ENCODE data around the gene CYTH3. TPM values are rescaled to one million over a fixed set of nuclear protein-coding genes. Genes with fewer than 3 reads are reported as not detected.
"Not testable (repeated sequence)": the region's sequence is repeated elsewhere in the genome, so short reads cannot be mapped to it uniquely, and the experiment has no call there.

Gene CYTH3
- polyA plus RNA-seq, 1 donor = 30.9 TPM

DNA sequence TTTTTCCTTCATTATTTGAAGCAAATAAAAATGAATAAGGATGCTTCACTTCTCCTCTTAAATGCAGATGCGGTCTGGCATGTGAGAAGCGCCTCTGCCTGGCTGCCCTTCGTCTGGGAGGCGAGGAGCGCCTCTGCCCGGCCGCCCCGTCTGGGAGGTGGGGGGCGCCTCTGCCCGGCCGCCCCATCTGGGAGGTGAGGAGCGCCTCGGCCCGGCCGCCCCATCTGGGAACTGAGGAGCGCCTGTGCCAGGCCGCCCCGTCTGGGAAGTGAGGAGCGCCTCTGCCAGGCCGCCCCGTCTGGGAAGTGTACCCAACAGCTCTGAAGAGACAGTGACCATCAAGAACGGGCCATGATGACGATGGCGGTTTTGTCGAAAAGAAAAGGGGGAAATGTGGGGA, 49.4 kb downstream of the CYTH3 start:
- H3K4me3 ChIP-seq (ENCODE audit: low read length) = not testable (repeated sequence)
- no CpG with 5 or more reads among the region's 25 CpGs for WGBS (ENCODE audit: insufficient coverage, low lambda C conversion rate)

DNA sequence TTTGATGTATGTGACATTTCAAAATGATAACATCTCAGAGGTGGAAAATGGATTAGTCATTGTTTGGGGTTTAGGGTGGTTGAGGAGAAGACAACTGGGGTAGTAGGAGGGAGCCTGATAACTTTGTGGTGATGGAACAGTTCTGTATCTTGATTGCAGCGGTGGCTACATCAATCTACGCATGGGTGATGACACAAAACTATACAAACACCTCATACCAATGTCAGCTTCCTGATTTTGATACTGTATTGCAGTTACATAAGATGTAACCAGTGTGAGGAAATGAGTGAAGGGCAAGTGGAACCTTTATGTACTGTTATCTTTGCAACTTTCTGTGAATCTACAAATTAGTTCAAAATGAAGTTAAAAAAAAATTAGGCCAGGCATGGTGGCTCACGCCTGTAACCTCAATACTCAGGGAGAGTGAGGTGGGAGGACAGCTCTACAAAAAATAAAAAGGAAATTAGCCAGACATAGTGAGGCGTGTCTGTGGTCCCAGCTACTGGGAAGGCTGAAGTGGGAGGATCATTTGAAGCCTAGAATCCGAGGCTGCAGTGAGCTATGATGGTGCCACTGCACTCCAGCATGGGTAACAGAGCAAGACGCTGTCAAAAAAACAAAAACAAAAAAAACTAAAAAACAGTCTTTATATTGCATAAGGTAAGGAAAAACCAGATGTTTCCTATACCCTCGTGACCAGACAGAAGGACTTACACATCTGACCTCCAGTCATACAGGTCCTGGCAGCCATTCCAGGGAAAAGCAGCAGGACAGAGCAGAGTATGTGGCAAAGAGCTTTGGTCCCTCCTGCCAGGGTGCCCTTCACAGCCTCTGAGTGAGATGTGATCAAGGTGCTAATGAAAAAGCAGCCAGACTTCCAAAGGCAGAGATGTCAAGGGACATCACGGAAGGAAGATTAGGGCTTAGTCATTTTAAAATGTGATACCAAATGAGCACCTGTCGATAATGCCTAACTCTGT, 50.8 kb downstream of the CYTH3 start:
- Histone ChIP-seq H3K27ac (ENCODE audit: low read length) (no peak overlapping the region), H3K9me3 (ENCODE audit: control insufficient read depth, low read depth, low read length) (peaks cover 5% of the 10 kb centered on the region), H3K4me3 (ENCODE audit: low read length) (no peak overlapping the region), H3K4me1 (ENCODE audit: control insufficient read depth, insufficient read depth, low read length) (peaks cover 8% of the 10 kb centered on the region), H3K27me3 (ENCODE audit: control insufficient read depth, insufficient read depth, low read length) (no peaks in the 10 kb centered on the region), H3K36me3 (ENCODE audit: control insufficient read depth, insufficient read depth, low read length) (no peaks in the 10 kb centered on the region)
- 100% methylated on average over 2 of the region's 9 CpGs for WGBS (ENCODE audit: insufficient coverage, low lambda C conversion rate)
- DNase-seq = no peak

More for the DNA sequence above, 49.4 kb downstream of the CYTH3 start:
- H3K27ac ChIP-seq (ENCODE audit: low read length); H3K36me3 ChIP-seq (ENCODE audit: control insufficient read depth, insufficient read depth, low read length); DNase-seq; H3K4me1 ChIP-seq (ENCODE audit: control insufficient read depth, insufficient read depth, low read length); H3K9me3 ChIP-seq (ENCODE audit: control insufficient read depth, low read depth, low read length); H3K27me3 ChIP-seq (ENCODE audit: control insufficient read depth, insufficient read depth, low read length): not testable (repeated sequence)

GRCh38 chr7:6218329-6218728, 54.1 kb downstream of the CYTH3 start:
- Histone ChIP-seq H3K9me3 (ENCODE audit: control insufficient read depth, low read depth, low read length) (peaks cover 5% of the 10 kb centered on the region), H3K27ac (ENCODE audit: low read length) (no peak overlapping the region), H3K27me3 (ENCODE audit: control insufficient read depth, insufficient read depth, low read length) (no peaks in the 10 kb centered on the region), H3K4me3 (ENCODE audit: low read length) (no peak overlapping the region), H3K4me1 (ENCODE audit: control insufficient read depth, insufficient read depth, low read length) (no peaks in the 10 kb centered on the region), H3K36me3 (ENCODE audit: control insufficient read depth, insufficient read depth, low read length) (no peaks in the 10 kb centered on the region)
- WGBS (ENCODE audit: insufficient coverage, low lambda C conversion rate) = no CpG with 5 or more reads among the region's 3 CpGs
- no peak for DNase-seq

- Histone ChIP-seq H3K27ac (ENCODE audit: low read length) (no peak overlapping the region), H3K36me3 (ENCODE audit: control insufficient read depth, insufficient read depth, low read length) (no peaks in the 10 kb centered on the region), H3K27me3 (ENCODE audit: control insufficient read depth, insufficient read depth, low read length) (no peaks in the 10 kb centered on the region), H3K4me3 (ENCODE audit: low read length) (no peak overlapping the region), H3K9me3 (ENCODE audit: control insufficient read depth, low read depth, low read length) (no peaks in the 10 kb centered on the region), H3K4me1 (ENCODE audit: control insufficient read depth, insufficient read depth, low read length) (no peaks in the 10 kb centered on the region)
- DNase-seq = no peak
- 100% methylated on average over 1 of the region's 3 CpGs for WGBS (ENCODE audit: insufficient coverage, low lambda C conversion rate)
Observed at GRCh38 chr7:6212008-6212407, 60.4 kb downstream of the CYTH3 start.

- 94% methylated on average over 3 of the region's 7 CpGs for WGBS (ENCODE audit: insufficient coverage, low lambda C conversion rate)
- no peaks in the 10 kb centered on the region for H3K9me3 ChIP-seq (ENCODE audit: control insufficient read depth, low read depth, low read length)
- no peak overlapping the region for H3K4me3 ChIP-seq (ENCODE audit: low read length)
- H3K36me3 ChIP-seq (ENCODE audit: control insufficient read depth, insufficient read depth, low read length) = no peaks in the 10 kb centered on the region
- DNase-seq = no peak
- H3K27me3 ChIP-seq (ENCODE audit: control insufficient read depth, insufficient read depth, low read length) = no peaks in the 10 kb centered on the region
- no peak overlapping the region for H3K27ac ChIP-seq (ENCODE audit: low read length)
- no peaks in the 10 kb centered on the region for H3K4me1 ChIP-seq (ENCODE audit: control insufficient read depth, insufficient read depth, low read length)
Observed at GRCh38 chr7:6210621-6211372, 61.6 kb downstream of the CYTH3 start.

DNA sequence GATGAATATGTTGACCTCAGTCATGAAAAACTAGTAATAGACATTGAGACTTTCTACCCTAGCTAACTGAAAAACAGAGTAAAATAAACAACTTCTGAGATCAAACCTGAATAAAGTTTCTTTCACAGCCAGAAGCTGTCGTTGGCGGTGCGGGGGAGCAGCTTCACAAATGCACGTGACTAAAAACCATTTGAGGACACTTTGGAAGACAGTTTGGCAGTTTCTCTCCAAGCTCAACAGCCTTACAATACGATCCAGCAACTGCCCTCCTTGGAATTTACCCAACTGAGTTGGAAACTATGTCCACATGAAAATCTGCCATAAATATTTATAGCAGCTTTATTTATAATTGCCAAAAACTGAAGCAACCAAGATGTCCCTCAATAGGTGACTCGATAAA, 63.1 kb downstream of the CYTH3 start:
- no CpG with 5 or more reads among the region's 6 CpGs for WGBS (ENCODE audit: insufficient coverage, low lambda C conversion rate)
- no peak for DNase-seq
- Histone ChIP-seq H3K9me3 (ENCODE audit: control insufficient read depth, low read depth, low read length) (no peaks in the 10 kb centered on the region), H3K27me3 (ENCODE audit: control insufficient read depth, insufficient read depth, low read length) (no peaks in the 10 kb centered on the region), H3K36me3 (ENCODE audit: control insufficient read depth, insufficient read depth, low read length) (no peaks in the 10 kb centered on the region), H3K4me3 (ENCODE audit: low read length) (no peak overlapping the region), H3K27ac (ENCODE audit: low read length) (no peak overlapping the region), H3K4me1 (ENCODE audit: control insufficient read depth, insufficient read depth, low read length) (no peaks in the 10 kb centered on the region)

GRCh38 chr7:6208573-6209328, 63.7 kb downstream of the CYTH3 start:
- DNase-seq = no peak
- H3K27me3 ChIP-seq (ENCODE audit: control insufficient read depth, insufficient read depth, low read length) = no peaks in the 10 kb centered on the region
- no peaks in the 10 kb centered on the region for H3K4me1 ChIP-seq (ENCODE audit: control insufficient read depth, insufficient read depth, low read length)
- H3K36me3 ChIP-seq (ENCODE audit: control insufficient read depth, insufficient read depth, low read length) = no peaks in the 10 kb centered on the region
- no CpG with 5 or more reads among the region's 5 CpGs for WGBS (ENCODE audit: insufficient coverage, low lambda C conversion rate)
- H3K27ac ChIP-seq (ENCODE audit: low read length) = no peak overlapping the region
- H3K4me3 ChIP-seq (ENCODE audit: low read length) = no peak overlapping the region
- no peaks in the 10 kb centered on the region for H3K9me3 ChIP-seq (ENCODE audit: control insufficient read depth, low read depth, low read length)

GRCh38 chr7:6205971-6206660, 66.3 kb downstream of the CYTH3 start:
- Histone ChIP-seq H3K36me3 (ENCODE audit: control insufficient read depth, insufficient read depth, low read length) (no peaks in the 10 kb centered on the region), H3K4me1 (ENCODE audit: control insufficient read depth, insufficient read depth, low read length) (no peaks in the 10 kb centered on the region), H3K27ac (ENCODE audit: low read length) (no peak overlapping the region), H3K27me3 (ENCODE audit: control insufficient read depth, insufficient read depth, low read length) (no peaks in the 10 kb centered on the region), H3K4me3 (ENCODE audit: low read length) (no peak overlapping the region), H3K9me3 (ENCODE audit: control insufficient read depth, low read depth, low read length) (no peaks in the 10 kb centered on the region)
- no peak for DNase-seq
- WGBS (ENCODE audit: insufficient coverage, low lambda C conversion rate) = 100% methylated on average over 1 of the region's 3 CpGs

DNA sequence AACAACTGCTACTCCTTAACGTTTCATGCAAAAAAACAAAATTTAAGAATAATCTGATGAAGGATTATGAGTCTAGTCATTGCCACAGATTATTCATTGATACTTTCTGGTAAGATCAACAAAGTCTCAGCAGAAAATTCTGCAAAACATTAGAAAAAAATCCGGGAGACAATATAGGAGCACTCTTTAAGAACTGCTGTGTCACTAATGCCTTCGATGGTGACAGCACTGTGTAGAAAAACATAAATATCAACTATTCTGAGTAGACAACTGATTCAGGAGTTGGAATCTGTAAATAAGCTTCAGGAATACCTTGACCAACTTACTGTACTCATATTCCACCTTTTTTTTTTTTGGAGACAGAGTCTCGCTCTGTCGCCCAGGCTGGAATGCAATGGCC, 69.0 kb downstream of the CYTH3 start:
- Histone ChIP-seq H3K36me3 (ENCODE audit: control insufficient read depth, insufficient read depth, low read length) (no peaks in the 10 kb centered on the region), H3K27me3 (ENCODE audit: control insufficient read depth, insufficient read depth, low read length) (no peaks in the 10 kb centered on the region), H3K9me3 (ENCODE audit: control insufficient read depth, low read depth, low read length) (no peaks in the 10 kb centered on the region), H3K4me3 (ENCODE audit: low read length) (no peak overlapping the region), H3K27ac (ENCODE audit: low read length) (no peak overlapping the region), H3K4me1 (ENCODE audit: control insufficient read depth, insufficient read depth, low read length) (no peaks in the 10 kb centered on the region)
- WGBS (ENCODE audit: insufficient coverage, low lambda C conversion rate) = 14% methylated on average over 1 of the region's 5 CpGs
- no peak for DNase-seq

- no peak for DNase-seq
- no peaks in the 10 kb centered on the region for H3K4me1 ChIP-seq (ENCODE audit: control insufficient read depth, insufficient read depth, low read length)
- H3K4me3 ChIP-seq (ENCODE audit: low read length) = no peak overlapping the region
- no peak overlapping the region for H3K27ac ChIP-seq (ENCODE audit: low read length)
- H3K27me3 ChIP-seq (ENCODE audit: control insufficient read depth, insufficient read depth, low read length) = no peaks in the 10 kb centered on the region
- no peaks in the 10 kb centered on the region for H3K36me3 ChIP-seq (ENCODE audit: control insufficient read depth, insufficient read depth, low read length)
- WGBS (ENCODE audit: insufficient coverage, low lambda C conversion rate) = no CpG with 5 or more reads among the region's 10 CpGs
- H3K9me3 ChIP-seq (ENCODE audit: control insufficient read depth, low read depth, low read length) = no peaks in the 10 kb centered on the region
Observed at GRCh38 chr7:6202117-6202516, 70.3 kb downstream of the CYTH3 start.
